GM12892 (cell line): ENCODE measurements around the gene CDH23.

Source experiments
- POLR2A ChIP-seq: IDR thresholded peaks from 2 replicates; pipeline ENCODE4 v1.6.1; 2011; ENCODE audit warnings: low read depth, low read length, control low read depth
- POLR2AphosphoS5 ChIP-seq: IDR thresholded peaks from 2 replicates; pipeline ENCODE4 v1.6.1; 2011; ENCODE audit warnings: low read depth, low read length, control low read depth
- TAF1 ChIP-seq: IDR thresholded peaks from 2 replicates; pipeline ENCODE4 v1.6.1; 2011; ENCODE audit warnings: low read depth, mild to moderate bottlenecking, control low read depth, low read length, borderline replicate concordance

DNA sequence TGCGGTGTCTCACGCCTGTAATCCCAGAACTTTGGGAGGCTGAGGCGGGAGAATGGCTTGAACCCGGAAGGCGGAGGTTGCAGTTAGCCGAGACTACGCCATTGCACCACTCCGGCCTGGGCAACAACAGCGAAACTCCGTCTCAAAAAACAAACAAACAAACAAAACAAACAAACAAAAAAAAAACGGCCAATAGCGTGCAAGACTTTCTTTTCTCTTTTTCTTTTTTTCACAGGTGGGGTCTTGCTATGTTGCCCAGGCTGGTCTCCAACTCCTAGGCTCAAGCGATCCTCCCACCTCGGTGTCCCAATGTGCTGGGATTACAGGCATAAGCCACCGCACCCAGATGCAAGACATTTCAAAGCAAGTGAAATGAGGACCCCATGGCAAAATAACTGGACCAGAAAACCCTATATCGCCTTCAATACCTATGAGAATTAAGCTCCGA lies 452.8 kb downstream of the CDH23 start:
- TF ChIP-seq POLR2AphosphoS5, result no peak
- TF ChIP-seq POLR2A, result no peak
- no peak for TF ChIP-seq TAF1
